WTC11 (cell line): ENCODE results near the gene RHOJ. TPM values are rescaled to one million over a fixed set of nuclear protein-coding genes. Genes with fewer than 3 reads are reported as not detected.

Experiments used
- ATAC-seq: fragments of 200-7000 bp; cut with Tn5 transposase; 2 replicates; pipeline ENCODE4 v1.10.0; 2021; ENCODE audit warnings: mild to moderate bottlenecking, moderate library complexity
- CTCF ChIA-PET: fragments of 300-600 bp; sonication (Branson Sonifier 250); formaldehyde crosslinking; loops from one replicate; lab custom pipeline; 2021; ENCODE audit warnings: antibody characterized with exemption; lab: Charles Lee
- POLR2A ChIA-PET: fragments of 350-600 bp; sonication (Branson Sonifier 250); formaldehyde crosslinking; loops from one replicate; lab custom pipeline; 2021; ENCODE audit warnings: antibody characterized with exemption; lab: Charles Lee
- DNase-seq: peaks from one replicate; pipeline ENCODE4 v3.0.0; 2021; ENCODE audit warnings: low spot score
- H3K27ac Mint-ChIP-seq: 2 replicates; pipeline ENCODE4 v1.8.0; 2021; ENCODE audit warnings: mixed read lengths
- H3K27me3 Mint-ChIP-seq: 2 replicates; pipeline ENCODE4 v1.8.0; 2021; ENCODE audit warnings: low read depth, mild to moderate bottlenecking, moderate library complexity, mixed read lengths
- H3K36me3 Mint-ChIP-seq: 2 replicates; pipeline ENCODE4 v1.8.0; 2021; ENCODE audit warnings: mixed read lengths
- H3K4me1 Mint-ChIP-seq: 2 replicates; pipeline ENCODE4 v1.8.0; 2022; ENCODE audit warnings: mixed read lengths
- H3K4me3 Mint-ChIP-seq: 2 replicates; pipeline ENCODE4 v1.8.0; 2021; ENCODE audit warnings: mild to moderate bottlenecking, moderate library complexity, mixed read lengths
- H3K9me3 Mint-ChIP-seq: 2 replicates; pipeline ENCODE4 v1.8.0; 2021; ENCODE audit warnings: mixed read lengths
- E2F1 ChIP-seq: sonication (generic); formaldehyde crosslinking; IDR thresholded peaks from 2 replicates; pipeline ENCODE4 v1.8.0; 2022; ENCODE audit warnings: mild to moderate bottlenecking, missing genetic modification reagents
- EMX1 ChIP-seq: fragments of 250-450 bp; sonication (Bioruptor Pico); IDR thresholded peaks from 2 replicates; pipeline ENCODE4 v1.8.0; 2021; ENCODE audit warnings: mild to moderate bottlenecking
- ESRRA ChIP-seq: sonication (generic); formaldehyde crosslinking; IDR thresholded peaks from 2 replicates; pipeline ENCODE4 v1.8.1; 2022; ENCODE audit warnings: mild to moderate bottlenecking, missing genetic modification reagents, borderline replicate concordance
- ETV6 ChIP-seq: sonication (generic); formaldehyde crosslinking; IDR thresholded peaks from 2 replicates; pipeline ENCODE4 v1.8.1; 2022; ENCODE audit warnings: mild to moderate bottlenecking, missing genetic modification reagents
- FOXJ3 ChIP-seq: sonication (generic); formaldehyde crosslinking; IDR thresholded peaks from 2 replicates; pipeline ENCODE4 v1.9.0; 2021; ENCODE audit warnings: missing genetic modification reagents, mild to moderate bottlenecking, borderline replicate concordance
- GABPB1 ChIP-seq: sonication (generic); formaldehyde crosslinking; IDR thresholded peaks from 2 replicates; pipeline ENCODE4 v1.8.1; 2023; ENCODE audit warnings: mild to moderate bottlenecking, missing genetic modification reagents
- GRHL2 ChIP-seq: fragments of 250-450 bp; sonication (Bioruptor Pico); IDR thresholded peaks from 2 replicates; pipeline ENCODE4 v1.8.0; 2022; ENCODE audit warnings: mild to moderate bottlenecking, moderate library complexity; ENCODE audit not compliant: insufficient replicate concordance, severe bottlenecking
- IRF2 ChIP-seq: sonication (generic); formaldehyde crosslinking; IDR thresholded peaks from 2 replicates; pipeline ENCODE4 v1.8.0; 2022; ENCODE audit warnings: low read depth, missing genetic modification reagents, borderline replicate concordance
- NR3C1 ChIP-seq: sonication (generic); formaldehyde crosslinking; conservative IDR thresholded peaks from 2 replicates; pipeline ENCODE4 v1.8.1; 2023; ENCODE audit warnings: low read depth, mild to moderate bottlenecking, missing genetic modification reagents
- PRDM15 ChIP-seq: sonication (generic); formaldehyde crosslinking; IDR thresholded peaks from 2 replicates; pipeline ENCODE4 v1.8.0; 2022; ENCODE audit warnings: missing genetic modification reagents
- PREB ChIP-seq: sonication (generic); formaldehyde crosslinking; IDR thresholded peaks from 2 replicates; pipeline ENCODE4 v1.8.1; 2022; ENCODE audit warnings: mild to moderate bottlenecking, missing genetic modification reagents, moderate library complexity, borderline replicate concordance
- PRRX2 ChIP-seq: fragments of 250-450 bp; sonication (Bioruptor Pico); IDR thresholded peaks from 2 replicates; pipeline ENCODE4 v1.8.0; 2021; ENCODE audit warnings: mild to moderate bottlenecking
- RORB ChIP-seq: fragments of 250-450 bp; sonication (Bioruptor Pico); IDR thresholded peaks from 2 replicates; pipeline ENCODE4 v1.9.0; 2021; ENCODE audit warnings: mild to moderate bottlenecking
- TP53 ChIP-seq: sonication (generic); formaldehyde crosslinking; IDR thresholded peaks from 2 replicates; pipeline ENCODE4 v1.8.1; 2023; ENCODE audit warnings: mild to moderate bottlenecking, missing genetic modification reagents
- ZBTB43 ChIP-seq: sonication (generic); formaldehyde crosslinking; IDR thresholded peaks from 2 replicates; pipeline ENCODE4 v1.8.1; 2023; ENCODE audit warnings: mild to moderate bottlenecking, missing genetic modification reagents
- total RNA-seq: library from RNA; stranded (reverse); gene quantifications from 3 replicates; pipeline ENCODE4 v1.2.3, GENCODE V29; 2021

Gene RHOJ
- total RNA-seq, 1 experiment from 2014 or later = 0.13 TPM

- TF ChIP-seq GRHL2 (CRISPR knock-in tag) (no peak), E2F1 (CRISPR knock-in tag) (no peak), ZBTB43 (CRISPR knock-in tag) (no peak), IRF2 (CRISPR knock-in tag) (no peak), GABPB1 (CRISPR knock-in tag) (no peak)
- TF ChIP-seq, all 79 proteins: peak for 0
These were observed 81.8 kb downstream of the RHOJ start (continued) for GRCh38 chr14:63286071-63286470.

GRCh38 chr14:63287666-63288483 lies 83.6 kb downstream of the RHOJ start:
- ChIA-PET POLR2A (no interaction called here), CTCF (interaction anchor here (1.4 kb wide), 1 partner anchor 21 kb away, joined by 4 read pairs; no protein-coding TSS in a partner anchor)
- Mint-ChIP-seq H3K27ac (no peak overlapping the region), H3K4me1 (peaks cover 15% of the 10 kb centered on the region), H3K9me3 (no peaks in the 10 kb centered on the region), H3K27me3 (no peaks in the 10 kb centered on the region), H3K4me3 (no peak overlapping the region), H3K36me3 (no peaks in the 10 kb centered on the region)
- peak; percentile 15 for DNase-seq
- no peak for ATAC-seq
- no peak for TF ChIP-seq NR3C1 (CRISPR knock-in tag)

- Mint-ChIP-seq H3K4me1 (peaks cover 15% of the 10 kb centered on the region), H3K27me3 (no peaks in the 10 kb centered on the region), H3K4me3 (no peak overlapping the region), H3K36me3 (no peaks in the 10 kb centered on the region), H3K9me3 (peaks cover 3% of the 10 kb centered on the region; the same call in 1 of the 2 replicates), H3K27ac (no peak overlapping the region)
- no peak for DNase-seq
- no peak for ATAC-seq
- ChIA-PET POLR2A (no interaction called here), CTCF (no interaction called here)
- TF ChIP-seq TP53 = no peak
- no peak for TF ChIP-seq EMX1 (CRISPR knock-in tag)
- TF ChIP-seq PREB (CRISPR knock-in tag) = no peak
These were observed 84.6 kb downstream of the RHOJ start for GRCh38 chr14:63288853-63289252.

GRCh38 chr14:63290741-63291430 lies 86.6 kb downstream of the RHOJ start:
- Mint-ChIP-seq H3K27ac (no peak overlapping the region), H3K36me3 (no peaks in the 10 kb centered on the region)
- CTCF ChIA-PET = interaction anchor here (0.9 kb wide), 1 partner anchor 17 kb away, joined by 3 read pairs; no protein-coding TSS in a partner anchor

More at GRCh38 chr14:63290741-63291430, 86.6 kb downstream of the RHOJ start:
- Mint-ChIP-seq H3K4me3 (no peak overlapping the region), H3K4me1 (peaks cover 18% of the 10 kb centered on the region), H3K9me3 (peaks cover 3% of the 10 kb centered on the region; the same call in 1 of the 2 replicates), H3K27me3 (no peaks in the 10 kb centered on the region)
- no peak for DNase-seq
- no peak for ATAC-seq
- POLR2A ChIA-PET = no interaction called here
- no peak for TF ChIP-seq FOXJ3 (CRISPR knock-in tag)
- TF ChIP-seq RORB = no peak
- TF ChIP-seq ETV6 (CRISPR knock-in tag) = no peak
- no peak for TF ChIP-seq PREB (CRISPR knock-in tag)
- no peak for TF ChIP-seq PRRX2 (CRISPR knock-in tag)
- TF ChIP-seq ESRRA (CRISPR knock-in tag) = no peak
- no peak for TF ChIP-seq PRDM15
- no peak for TF ChIP-seq EMX1 (CRISPR knock-in tag)
- TF ChIP-seq, all 79 proteins: peak for 0
